GDM1 (cell line): Measurements from ENCODE around the gene GPR15.

ENCODE experiments used
- DNase-seq: peaks from one replicate; lab custom pipeline; 2025; lab: John Stamatoyannopoulos, UW

The GPR15 gene

GRCh38 chr3:98530676-98531075, 1.1 kb upstream of the GPR15 start:
- no peak for DNase-seq

- no peak for DNase-seq
These were observed 478 bp downstream of the GPR15 start for GRCh38 chr3:98532275-98532637.

GRCh38 chr3:98532709-98533571, 1.2 kb downstream of the GPR15 start:
- DNase-seq, result no peak

- DNase-seq, result no peak
These were observed 2.4 kb downstream of the GPR15 start for GRCh38 chr3:98534168-98534567.

- no peak for DNase-seq
These were observed 3.0 kb downstream of the GPR15 start for GRCh38 chr3:98534734-98535133.

- DNase-seq, result no peak
These were observed 4.8 kb downstream of the GPR15 start for GRCh38 chr3:98536456-98537017.

- no peak for DNase-seq
These were observed 8.6 kb downstream of the GPR15 start for GRCh38 chr3:98540346-98540745.

- DNase-seq, result no peak
These were observed 9.9 kb downstream of the GPR15 start for GRCh38 chr3:98541695-98542094.

GRCh38 chr3:98542623-98543022, 10.8 kb downstream of the GPR15 start:
- no peak for DNase-seq

- DNase-seq, result no peak
These were observed 14.2 kb downstream of the GPR15 start for GRCh38 chr3:98545940-98546339.

- DNase-seq, result no peak
These were observed 16.8 kb downstream of the GPR15 start for GRCh38 chr3:98548544-98548943.

- DNase-seq, result no peak
These were observed 19.1 kb downstream of the GPR15 start for GRCh38 chr3:98550833-98551232.

GRCh38 chr3:98551236-98551635, 19.5 kb downstream of the GPR15 start:
- no peak for DNase-seq

- DNase-seq, result no peak
These were observed 20.0 kb downstream of the GPR15 start for GRCh38 chr3:98551754-98552153.

GRCh38 chr3:98552232-98553020, 20.6 kb downstream of the GPR15 start:
- DNase-seq, result no peak

GRCh38 chr3:98553021-98553563, 21.3 kb downstream of the GPR15 start:
- DNase-seq, result no peak

- no peak for DNase-seq
These were observed 22.0 kb downstream of the GPR15 start for GRCh38 chr3:98553753-98554152.

GRCh38 chr3:98554580-98554979, 22.8 kb downstream of the GPR15 start:
- DNase-seq, result no peak

GRCh38 chr3:98555025-98555379, 23.2 kb downstream of the GPR15 start:
- DNase-seq, result no peak

- no peak for DNase-seq
These were observed 24.7 kb downstream of the GPR15 start for GRCh38 chr3:98556164-98557130.

- DNase-seq, result no peak
These were observed 25.7 kb downstream of the GPR15 start for GRCh38 chr3:98557324-98558010.
